UCSD-AML1 (cell line): ENCODE results near the gene CASR.

ENCODE experiments used
- DNase-seq: peaks from one replicate; lab custom pipeline; 2025; ENCODE audit not compliant: unreplicated experiment; lab: John Stamatoyannopoulos, UW

Gene CASR

DNA sequence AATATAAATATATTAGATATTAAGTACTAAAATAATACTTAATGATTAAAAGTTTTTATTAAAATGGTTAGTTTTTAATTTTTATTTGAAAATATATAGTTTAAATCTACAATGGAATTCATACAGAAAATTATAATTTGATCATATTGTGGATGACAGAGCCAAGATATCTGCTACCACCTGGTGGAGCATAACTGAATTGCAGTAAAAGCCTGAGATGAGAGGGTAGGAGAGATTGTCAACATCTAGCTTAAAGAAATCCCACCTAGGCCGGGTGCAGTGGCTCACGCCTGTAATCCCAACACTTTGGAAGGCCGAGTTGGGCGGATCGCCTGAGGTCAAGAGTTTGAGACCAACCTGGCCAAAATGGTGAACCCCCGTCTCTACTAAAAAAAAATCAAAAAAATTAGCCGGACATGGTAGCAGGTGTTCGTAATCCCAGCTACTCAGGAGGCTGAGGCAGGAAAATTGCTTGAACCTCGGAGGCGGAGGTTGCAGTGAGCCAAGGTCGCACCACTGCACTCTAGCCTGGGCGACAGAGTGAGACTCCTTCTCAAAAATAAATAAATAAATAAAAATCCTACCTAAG lies 116.5 kb downstream of the CASR start:
- no peak for DNase-seq

DNA sequence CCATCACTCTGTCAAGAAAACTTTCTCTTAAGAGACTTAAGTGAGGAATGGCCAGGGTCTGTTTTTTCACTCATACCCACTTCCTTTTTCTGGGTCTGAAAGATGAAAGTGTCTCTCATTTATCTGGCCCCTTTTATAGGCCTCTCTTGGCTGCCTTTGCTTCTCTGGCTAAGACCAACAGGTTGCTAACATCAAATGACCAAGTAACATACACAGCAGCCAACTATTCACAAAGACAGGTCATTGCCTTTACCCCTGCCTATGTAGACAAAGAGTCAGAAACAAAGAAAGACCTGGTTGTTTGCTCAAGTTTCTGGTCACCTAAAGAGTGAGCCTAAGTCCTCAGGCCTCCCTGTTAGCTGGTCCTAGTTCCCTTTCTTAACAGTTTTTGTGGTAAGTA lies 117.6 kb downstream of the CASR start:
- DNase-seq: no peak

DNA sequence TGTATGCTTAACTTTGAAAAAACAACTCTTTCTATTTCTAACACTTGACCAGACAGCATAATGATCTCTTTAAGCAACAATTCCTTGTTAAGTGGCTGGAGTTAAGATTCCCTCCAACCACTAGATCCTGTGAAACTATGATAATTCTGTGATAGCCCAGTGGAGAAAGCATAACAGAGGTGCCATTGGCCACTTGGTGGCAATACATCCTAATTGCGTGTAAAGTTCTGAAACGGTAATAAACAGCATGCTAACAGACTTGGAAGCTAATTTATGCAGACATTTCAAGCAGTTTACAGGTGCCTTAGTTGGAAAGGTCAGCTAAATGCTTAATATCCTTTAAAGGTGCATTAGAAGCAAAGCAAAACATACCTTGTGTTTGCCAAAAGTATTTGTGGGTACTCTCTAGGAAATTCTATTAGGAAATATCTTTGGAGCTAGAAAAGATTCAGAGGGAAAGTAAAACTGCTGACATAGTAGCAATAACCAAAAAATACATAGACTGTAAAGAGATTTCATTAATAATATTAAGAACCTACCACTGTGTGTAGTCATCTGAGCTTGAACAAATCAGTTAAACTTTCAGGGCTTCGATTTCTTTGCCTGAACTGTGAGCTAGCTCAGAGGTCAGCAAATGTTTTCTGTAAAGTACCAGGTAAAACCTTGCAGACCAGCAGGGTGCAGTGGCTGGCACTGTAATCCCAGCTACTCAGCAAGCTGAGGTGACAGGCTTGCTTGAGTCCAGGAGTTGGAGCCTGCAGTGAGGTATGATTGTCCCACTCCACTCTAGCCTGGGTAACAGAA lies 122.6 kb downstream of the CASR start:
- DNase-seq: no peak

DNA sequence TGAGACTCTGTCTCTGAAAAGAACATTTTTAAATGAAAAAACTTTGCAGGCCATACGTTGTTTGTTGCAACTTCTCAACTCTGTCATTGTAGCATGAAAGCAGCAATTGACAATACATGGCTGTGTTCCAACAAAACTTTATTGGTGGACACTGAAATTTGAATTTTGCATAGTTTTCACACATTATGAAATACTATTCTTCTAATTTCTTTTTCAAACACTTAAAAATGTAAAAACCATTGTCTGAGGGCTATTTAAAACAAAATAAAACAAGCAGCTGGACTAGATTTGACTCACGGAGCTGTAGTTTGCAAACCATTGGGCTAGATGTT lies 123.1 kb downstream of the CASR start:
- DNase-seq: no peak

DNA sequence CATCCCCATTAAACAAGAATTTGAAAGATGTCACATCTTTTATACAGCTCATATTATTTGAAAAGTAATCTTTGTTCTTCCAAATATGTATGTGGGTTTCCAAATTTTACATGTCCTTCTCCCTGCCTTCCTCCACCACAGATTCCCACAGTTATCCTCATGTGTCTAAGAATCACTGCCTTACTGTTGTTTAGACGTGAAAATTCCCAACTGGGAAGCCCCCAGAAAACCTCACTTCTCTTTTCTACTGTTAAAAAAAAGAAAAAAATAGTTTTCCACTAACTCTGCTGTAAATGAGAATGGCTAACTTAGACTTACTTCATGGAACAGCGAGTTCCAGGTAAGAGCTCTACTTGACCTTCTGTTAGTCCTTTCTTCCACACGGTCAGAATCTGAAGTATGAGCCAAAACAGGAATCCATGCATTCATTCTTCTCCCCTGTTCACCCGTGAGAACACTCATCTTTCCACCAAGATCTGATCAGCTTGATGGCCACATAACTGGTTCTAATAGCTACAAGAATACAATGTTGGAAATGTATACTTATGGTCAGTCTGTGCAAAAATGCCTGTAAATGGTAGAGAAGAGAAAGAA lies 123.7 kb downstream of the CASR start:
- no peak for DNase-seq

DNA sequence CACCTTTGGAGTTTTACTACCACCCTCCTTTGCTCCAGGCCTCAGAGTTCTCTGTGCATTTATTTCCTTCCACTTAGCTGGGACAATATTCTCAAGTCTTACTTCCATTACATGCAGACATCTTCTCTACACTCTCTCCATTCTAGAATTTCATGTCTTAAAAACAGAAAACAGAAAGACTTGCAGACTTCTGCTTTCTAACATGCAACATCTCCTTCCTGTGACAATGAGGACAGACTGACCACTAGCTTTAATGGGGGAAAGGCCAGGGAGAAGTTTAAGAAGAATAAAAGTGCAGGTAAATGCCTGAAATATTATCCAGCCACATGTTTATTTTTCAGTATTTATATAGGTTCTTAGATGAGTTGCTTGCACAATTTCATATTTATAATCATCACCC lies 124.5 kb downstream of the CASR start:
- no peak for DNase-seq

DNA sequence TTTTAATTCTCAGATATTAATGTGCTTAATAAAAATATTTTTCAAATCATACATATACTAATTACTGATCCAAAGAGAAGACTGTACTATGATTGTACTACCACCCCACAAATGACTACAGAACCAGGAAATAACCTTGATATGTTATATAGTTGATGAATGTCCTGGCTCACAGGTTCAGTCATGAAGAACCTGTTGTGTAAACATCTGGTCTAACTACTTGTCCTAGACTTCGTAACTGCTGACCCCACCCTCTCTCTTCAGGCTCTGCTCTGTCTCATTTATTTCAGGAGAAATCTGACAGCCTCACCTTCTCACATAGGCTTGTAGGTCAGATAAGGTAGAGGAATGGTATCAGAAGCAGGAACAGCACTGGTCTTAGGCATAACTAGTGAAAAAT lies 126.9 kb downstream of the CASR start:
- no peak for DNase-seq

DNA sequence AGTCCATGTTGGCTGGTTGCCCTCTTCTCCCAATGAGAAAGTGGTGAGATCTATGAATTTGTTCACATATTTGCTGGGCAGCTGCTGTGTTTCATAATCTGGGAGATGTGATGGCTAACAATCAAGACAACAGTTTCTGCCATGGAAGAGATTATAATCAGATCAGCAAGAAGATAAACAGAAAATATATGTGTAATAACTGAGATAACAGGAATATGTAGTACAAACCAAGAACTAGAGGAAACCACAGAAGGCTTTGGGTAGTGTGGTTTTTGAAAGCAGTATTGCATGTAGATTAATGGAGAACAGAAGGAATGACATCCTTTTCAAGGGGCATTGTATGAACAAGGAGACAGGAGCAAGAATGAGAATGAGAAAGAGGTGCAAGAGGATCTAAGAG lies 129.4 kb downstream of the CASR start:
- no peak for DNase-seq

DNA sequence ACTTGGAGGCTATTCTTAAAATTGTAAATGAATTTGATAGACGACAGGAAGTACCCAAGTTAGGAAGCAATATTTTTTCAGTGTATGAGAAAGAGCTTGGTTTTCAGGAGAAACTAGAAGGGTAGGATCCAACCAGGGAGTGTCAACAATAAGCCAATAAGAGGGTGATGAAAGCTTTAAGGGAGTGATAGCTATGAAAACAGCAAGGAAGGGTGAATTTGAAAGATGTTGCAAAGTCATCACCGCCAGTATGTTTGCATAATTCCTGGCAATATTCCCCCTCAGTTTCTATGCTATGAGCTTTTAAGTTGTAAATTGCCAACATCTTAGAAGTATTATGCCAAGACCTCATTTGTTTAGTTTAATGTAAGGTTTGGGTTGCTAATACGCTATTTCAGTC lies 129.8 kb downstream of the CASR start:
- DNase-seq: no peak

DNA sequence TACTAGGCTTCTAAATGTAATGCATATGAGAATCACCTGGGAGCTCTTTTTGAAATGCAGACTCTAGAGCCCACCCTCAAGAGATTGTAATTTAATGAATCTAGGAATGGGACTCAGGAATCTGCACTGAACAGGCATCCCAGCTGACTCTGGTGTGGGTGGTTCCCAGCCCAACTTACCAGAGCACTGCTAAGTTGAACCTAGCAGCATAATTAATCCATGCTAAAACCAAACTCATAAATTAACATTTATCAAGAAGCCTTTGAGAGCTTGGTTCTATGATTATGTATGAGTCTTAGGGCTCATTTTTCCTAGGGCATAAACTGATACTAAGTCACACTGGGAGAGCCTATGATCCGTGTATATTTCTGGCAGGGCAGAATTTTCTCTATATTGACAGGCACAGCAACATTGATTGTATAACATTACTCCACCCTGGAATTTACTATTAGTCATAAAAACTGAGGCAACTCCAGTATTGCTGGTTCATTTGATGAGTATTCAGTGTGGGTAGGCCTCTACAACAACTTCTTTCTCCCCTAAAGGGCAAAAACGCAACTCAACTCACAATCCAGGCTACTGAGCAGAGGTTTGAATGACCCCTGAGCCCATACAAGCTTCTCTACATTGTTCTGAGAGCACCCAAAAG lies 130.9 kb downstream of the CASR start:
- no peak for DNase-seq

DNA sequence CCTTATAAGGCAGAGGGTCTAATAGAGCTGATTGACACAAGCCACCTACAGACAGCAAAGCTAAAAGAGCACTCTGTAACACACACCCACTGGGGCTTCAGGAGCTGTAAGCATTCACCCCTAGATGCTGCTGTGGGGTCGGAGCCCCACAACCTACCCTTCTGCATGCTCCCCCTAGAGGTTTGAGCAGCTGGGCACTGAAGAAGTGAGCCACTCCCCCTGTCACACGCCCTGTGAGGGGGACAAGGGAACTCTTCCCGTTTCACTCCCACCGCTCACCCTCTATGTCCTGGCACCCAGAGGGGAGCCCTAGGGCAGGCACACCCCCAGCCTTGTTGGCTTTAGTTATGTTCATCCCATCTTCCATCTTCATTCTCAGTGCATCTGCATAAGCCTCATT lies 132.2 kb downstream of the CASR start:
- DNase-seq: no peak

DNA sequence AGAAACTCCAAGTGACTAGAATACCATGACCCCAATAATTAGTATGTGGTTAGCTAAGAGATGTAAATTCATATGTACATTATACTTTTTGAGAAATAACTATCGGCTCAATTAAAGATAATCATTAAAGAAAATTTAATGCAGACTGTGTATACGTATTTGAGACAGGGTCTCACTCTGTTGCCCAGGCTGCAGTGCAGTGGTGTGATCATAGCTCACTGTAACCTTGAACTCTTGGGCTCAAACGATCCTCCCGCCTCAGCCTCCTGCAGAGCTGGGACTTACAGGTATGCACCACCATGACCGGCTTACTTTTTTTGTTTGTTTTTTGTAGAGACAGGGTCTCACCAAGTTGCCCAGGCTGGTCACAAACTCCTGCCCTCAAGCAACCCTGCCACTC lies 132.9 kb downstream of the CASR start:
- DNase-seq: no peak

DNA sequence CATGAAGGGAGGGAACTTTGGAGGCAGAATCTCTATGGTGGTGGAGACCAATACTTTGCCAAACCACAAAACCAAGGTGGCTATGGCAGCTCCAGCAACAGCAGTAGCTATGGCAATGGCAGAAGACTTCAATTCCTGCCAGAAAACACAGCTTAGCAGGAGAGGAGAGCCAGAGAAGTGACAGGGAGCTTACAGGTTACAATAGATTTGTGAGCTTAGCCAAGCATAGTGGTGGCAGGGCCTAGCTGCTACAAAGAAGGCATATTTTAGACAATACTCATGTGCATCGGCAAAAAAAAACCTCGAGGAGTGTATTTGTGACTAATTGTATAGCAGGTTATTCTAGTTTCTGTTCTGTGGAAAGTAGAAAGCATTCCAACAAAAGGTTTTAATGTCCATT lies 135.2 kb downstream of the CASR start:
- DNase-seq: no peak

DNA sequence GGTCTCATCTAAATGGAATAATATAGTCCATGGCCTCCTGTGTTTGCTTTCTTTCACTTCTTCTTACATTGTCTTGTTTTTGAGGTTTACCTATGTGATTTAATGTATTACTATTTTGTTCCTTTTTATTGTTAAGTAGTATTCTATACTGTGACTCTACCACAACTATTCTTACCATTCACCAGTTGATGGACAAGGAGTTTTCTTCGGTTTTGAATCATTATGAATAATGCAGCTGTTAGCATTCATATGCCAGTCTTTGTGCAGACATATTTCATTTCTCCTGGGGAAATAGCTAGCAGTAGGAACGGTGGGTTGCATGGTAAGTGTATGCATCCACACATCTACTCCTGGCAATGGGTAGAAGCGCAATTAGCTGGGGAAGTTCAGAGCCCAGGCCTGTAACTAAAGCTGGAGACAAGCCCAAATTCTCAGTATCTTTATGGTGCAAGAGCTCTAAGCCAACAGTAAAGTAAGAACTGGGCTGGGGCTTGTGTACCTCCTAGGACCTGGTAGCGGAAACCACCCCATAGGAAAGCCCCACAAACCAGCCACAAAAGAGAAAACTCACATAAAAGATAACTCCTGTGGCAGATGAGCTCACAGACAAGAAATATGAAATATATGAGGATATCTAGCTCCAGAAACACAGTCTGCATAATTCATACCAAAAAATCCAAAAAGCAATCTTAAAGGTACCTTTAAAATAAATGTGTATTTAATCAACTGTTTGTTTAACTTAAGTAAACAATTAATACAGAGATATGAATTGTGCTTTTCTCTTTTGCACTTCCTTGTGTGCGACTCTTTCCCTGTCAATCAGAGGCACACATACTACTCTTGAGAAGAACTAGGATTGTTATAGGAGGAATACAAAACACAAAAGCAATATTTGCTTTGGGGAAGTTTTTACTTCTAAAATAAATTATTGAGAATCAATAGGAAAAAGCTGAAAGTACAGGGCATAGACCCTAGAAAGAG lies 138.9 kb downstream of the CASR start:
- DNase-seq: no peak

DNA sequence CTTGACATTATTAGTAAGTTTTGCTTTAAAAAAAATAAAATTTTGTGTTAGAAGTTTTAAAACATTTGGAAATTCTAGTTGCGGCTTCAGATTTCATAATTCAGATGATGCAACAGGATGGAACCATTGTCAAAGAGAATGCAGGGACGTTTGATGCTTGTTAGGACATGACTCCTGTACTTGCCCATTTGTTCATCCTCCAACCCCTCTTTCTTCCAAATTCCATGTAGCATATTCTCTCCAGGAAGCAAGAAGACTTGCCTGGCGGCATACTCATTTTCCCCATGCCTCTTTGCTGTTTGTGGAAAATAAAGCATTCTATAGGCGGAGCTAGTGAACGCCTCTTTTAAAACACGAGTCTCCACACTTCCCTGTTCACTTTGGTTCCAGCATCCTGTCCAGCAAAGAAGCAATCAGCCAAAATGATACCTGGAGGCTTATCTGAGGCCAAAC lies 141.4 kb downstream of the CASR start, which contains the start of gene CSTA:
CSTA (plus strand) TSS at position 378 of the 453 bp plus-strand sequence; CDS start at position 423, 45 bp downstream.
- no peak for DNase-seq

DNA sequence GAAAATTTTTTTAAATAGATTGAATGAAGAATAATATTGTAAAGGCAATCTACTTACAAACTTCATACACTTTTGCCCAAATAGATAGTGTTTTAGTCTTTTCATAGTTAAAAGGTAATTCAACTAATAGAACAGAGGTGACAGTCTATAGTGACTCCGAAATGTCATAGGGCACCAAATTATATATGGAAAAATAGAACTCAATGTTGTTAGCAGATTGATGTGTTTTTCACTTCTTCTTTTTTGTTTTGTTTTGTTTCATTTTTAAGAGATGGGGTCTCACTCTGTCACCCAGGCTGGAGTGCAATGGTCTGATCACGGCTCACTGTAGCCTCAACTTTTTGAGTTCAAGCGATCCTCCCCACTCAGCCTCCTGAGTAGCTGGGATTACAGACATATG lies 142.3 kb downstream of the CASR start:
- no peak for DNase-seq

DNA sequence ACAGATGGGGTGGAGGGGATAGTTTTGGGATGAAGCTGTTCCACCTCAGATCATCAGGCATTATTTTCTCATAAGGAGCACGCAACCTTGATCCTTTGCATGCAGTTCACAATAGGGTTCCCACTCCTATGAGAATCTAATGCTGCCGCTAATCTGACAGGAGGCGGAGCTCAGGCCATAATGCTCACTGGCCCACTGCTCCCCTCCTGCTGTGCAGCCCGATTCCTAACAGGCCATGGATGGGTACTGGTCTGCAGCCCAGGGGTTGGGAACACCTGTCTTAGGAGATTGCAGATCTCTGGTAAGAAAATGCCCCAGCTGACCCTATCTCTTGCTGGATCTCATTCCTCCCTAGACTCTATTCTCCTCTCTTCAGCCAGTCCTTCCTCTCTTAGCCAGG lies 148.4 kb downstream of the CASR start:
- no peak for DNase-seq

DNA sequence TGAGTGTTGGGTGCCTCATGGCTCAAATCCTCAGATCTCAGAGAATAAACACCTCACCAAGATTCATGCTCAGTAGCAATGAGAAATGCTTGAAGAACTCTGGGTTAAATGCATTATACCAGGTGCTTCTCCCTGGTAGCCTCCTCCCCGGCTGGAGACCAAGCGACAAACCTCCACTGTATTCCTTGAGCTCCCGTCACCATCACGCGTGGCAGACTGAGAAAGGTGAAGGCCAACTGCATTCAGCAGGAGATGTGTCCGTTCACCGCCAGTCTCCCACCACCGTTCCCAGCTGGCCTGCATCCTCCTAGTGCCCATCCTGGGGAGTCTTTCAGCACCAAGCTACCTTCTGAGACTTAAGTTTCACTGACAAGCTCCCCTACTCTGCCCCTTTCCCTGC lies 149.1 kb downstream of the CASR start:
- DNase-seq: no peak
